ENCODE measurements around the gene SEMA4B. TPM values are rescaled to one million over a fixed set of nuclear protein-coding genes. Genes with fewer than 3 reads are reported as not detected.
A peak's percentile ranks its signal among the peaks of the same experiment; 100 is the strongest.

SEMA4B gene, protein sequence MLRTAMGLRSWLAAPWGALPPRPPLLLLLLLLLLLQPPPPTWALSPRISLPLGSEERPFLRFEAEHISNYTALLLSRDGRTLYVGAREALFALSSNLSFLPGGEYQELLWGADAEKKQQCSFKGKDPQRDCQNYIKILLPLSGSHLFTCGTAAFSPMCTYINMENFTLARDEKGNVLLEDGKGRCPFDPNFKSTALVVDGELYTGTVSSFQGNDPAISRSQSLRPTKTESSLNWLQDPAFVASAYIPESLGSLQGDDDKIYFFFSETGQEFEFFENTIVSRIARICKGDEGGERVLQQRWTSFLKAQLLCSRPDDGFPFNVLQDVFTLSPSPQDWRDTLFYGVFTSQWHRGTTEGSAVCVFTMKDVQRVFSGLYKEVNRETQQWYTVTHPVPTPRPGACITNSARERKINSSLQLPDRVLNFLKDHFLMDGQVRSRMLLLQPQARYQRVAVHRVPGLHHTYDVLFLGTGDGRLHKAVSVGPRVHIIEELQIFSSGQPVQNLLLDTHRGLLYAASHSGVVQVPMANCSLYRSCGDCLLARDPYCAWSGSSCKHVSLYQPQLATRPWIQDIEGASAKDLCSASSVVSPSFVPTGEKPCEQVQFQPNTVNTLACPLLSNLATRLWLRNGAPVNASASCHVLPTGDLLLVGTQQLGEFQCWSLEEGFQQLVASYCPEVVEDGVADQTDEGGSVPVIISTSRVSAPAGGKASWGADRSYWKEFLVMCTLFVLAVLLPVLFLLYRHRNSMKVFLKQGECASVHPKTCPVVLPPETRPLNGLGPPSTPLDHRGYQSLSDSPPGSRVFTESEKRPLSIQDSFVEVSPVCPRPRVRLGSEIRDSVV
- 1 to 10 TPM; 6.9 to 8.8 TPM for total RNA-seq
- 10.1 TPM for polyA plus RNA-seq

- POLR2A ChIA-PET, result interaction anchor here (0.6 to 3.0 kb wide), 7 partner anchors 14 to 753 kb away, joined by 3 to 39 read pairs (median 4); partner anchors contain the start of genes CIB1, GDPGP1 and NGRN
These were observed at the start of gene SEMA4B for GRCh38 chr15:90201130-90201943. SEMA4B (plus strand) TSS chr15:90201330; CDS start chr15:90201579, 249 bp downstream.

GRCh38 chr15:90151989-90152645, 49.0 kb upstream of the SEMA4B start:
- Mint-ChIP-seq H3K27ac (peak overlapping the region in 1 of 8 donors; percentile 12), H3K4me1 (peaks cover 0 to 1% (median 0%) of the 10 kb centered on the region in 3 donors), H3K36me3 (no peaks in the 10 kb centered on the region), H3K4me3 (no peak overlapping the region), H3K27me3 (no peaks in the 10 kb centered on the region), H3K9me3 (no peaks in the 10 kb centered on the region)
- no peaks in the 10 kb centered on the region for H3K9me3 ChIP-seq (ENCODE audit: low read length)
- no peak overlapping the region for H3K27ac ChIP-seq (ENCODE audit: low read depth, low read length)
- no peaks in the 10 kb centered on the region for H3K27me3 ChIP-seq (ENCODE audit: insufficient read depth, low read length, poor library complexity, severe bottlenecking)
- no peaks in the 10 kb centered on the region for H3K4me1 ChIP-seq (ENCODE audit: insufficient read depth, low read length)
- DNase-seq, result no peak
- no peaks in the 10 kb centered on the region for H3K36me3 ChIP-seq (ENCODE audit: insufficient read depth, low read length)
- ChIA-PET CTCF (interaction anchor here (1.3 to 2.3 kb wide), 2 partner anchors 82 to 149 kb away, joined by 4 to 5 read pairs; partner anchors contain the start of genes CIB1 and GDPGP1), POLR2A (interaction anchor here (0.5 kb wide), 1 partner anchor 143 kb away, joined by 3 read pairs; no protein-coding TSS in a partner anchor)
- H3K4me3 ChIP-seq (ENCODE audit: low read length), result no peak overlapping the region

More at GRCh38 chr15:90201130-90201943, at the start of gene SEMA4B:
- no peaks in the 10 kb centered on the region for H3K27me3 Mint-ChIP-seq
- Histone ChIP-seq H3K36me3 (ENCODE audit: insufficient read depth, low read length) (no peaks in the 10 kb centered on the region), H3K4me3 (ENCODE audit: low read length) (peak within 1 kb of the TSS; percentile 74), H3K27me3 (ENCODE audit: insufficient read depth, low read length, poor library complexity, severe bottlenecking) (no peaks in the 10 kb centered on the region), H3K9me3 (ENCODE audit: low read length) (no peaks in the 10 kb centered on the region), H3K27ac (ENCODE audit: low read depth, low read length) (peak within 1 kb of the TSS; percentile 57), H3K4me1 (ENCODE audit: insufficient read depth, low read length) (peaks cover 24% of the 10 kb centered on the region)
- DNase-seq, result peak; percentile 65 to 81 (median 73)
- H3K9me3 Mint-ChIP-seq, result no peaks in the 10 kb centered on the region
- CTCF ChIA-PET, result interaction anchor here (0.8 to 2.2 kb wide), 11 partner anchors 8 to 107 kb away, joined by 3 to 9 read pairs (median 3); partner anchors contain the start of genes CIB1 and GDPGP1
- H3K36me3 Mint-ChIP-seq, result peaks cover 0 to 6% (median 2%) of the 10 kb centered on the region in 3 donors
- H3K4me3 Mint-ChIP-seq, result peak within 1 kb of the TSS; percentile 82 to 96 (median 88)
- H3K27ac Mint-ChIP-seq, result peak within 1 kb of the TSS; percentile 60 to 97 (median 88)
- H3K4me1 Mint-ChIP-seq, result peaks cover 15 to 30% (median 23%) of the 10 kb centered on the region in 3 donors

DNA sequence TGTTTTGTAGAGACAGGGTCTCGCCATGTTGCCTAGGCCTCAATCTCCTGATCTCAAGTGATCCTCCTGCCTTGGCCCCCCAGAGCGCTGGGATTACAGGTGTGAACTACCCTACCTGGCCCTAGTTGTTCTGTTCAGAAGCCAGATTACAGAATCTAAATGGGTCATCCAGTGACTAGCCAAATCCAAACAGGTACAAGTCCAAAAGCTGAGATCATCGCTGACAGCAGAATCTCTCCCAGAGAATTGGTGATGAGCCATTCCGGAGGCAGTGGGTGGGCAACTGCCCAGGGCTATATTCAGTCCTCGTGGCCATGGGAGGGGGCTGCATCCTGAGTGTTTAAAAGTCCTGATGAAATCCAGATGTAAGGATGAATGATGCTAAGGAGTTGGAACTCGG, 47.5 kb upstream of the SEMA4B start:
- CTCF ChIA-PET, result interaction anchor here (2.3 kb wide), 1 partner anchor 148 kb away, joined by 5 read pairs; no protein-coding TSS in a partner anchor
- no peak overlapping the region for H3K4me3 ChIP-seq (ENCODE audit: low read length)
- Mint-ChIP-seq H3K27me3 (no peaks in the 10 kb centered on the region), H3K4me3 (no peak overlapping the region), H3K36me3 (no peaks in the 10 kb centered on the region), H3K27ac (no peak overlapping the region), H3K4me1 (peaks cover 8 to 13% (median 9%) of the 10 kb centered on the region in 3 donors), H3K9me3 (no peaks in the 10 kb centered on the region)
- no peaks in the 10 kb centered on the region for H3K4me1 ChIP-seq (ENCODE audit: insufficient read depth, low read length)
- DNase-seq, result no peak
- no peaks in the 10 kb centered on the region for H3K36me3 ChIP-seq (ENCODE audit: insufficient read depth, low read length)
- H3K27me3 ChIP-seq (ENCODE audit: insufficient read depth, low read length, poor library complexity, severe bottlenecking), result no peaks in the 10 kb centered on the region
- no peak overlapping the region for H3K27ac ChIP-seq (ENCODE audit: low read depth, low read length)
- POLR2A ChIA-PET, result no interaction called here
- no peaks in the 10 kb centered on the region for H3K9me3 ChIP-seq (ENCODE audit: low read length)

DNA sequence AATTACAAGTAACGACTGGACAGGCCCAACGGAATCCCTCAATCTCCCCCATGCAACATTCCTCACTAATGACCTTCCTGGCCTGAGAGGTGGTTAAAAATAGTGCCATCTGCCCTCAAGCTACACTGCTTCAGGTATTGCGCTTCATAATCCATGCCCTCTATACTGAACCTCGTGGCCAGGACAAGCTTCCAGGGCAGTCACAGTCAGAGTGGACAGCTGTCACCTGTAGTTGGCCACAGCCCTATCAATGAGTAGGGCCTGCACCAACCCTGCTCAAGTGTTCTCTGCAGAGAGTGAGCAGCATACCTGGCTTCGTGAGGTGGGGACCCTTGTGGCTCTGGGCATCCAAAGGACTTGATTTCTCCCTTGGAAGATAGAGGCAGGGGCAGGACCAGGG, 46.9 kb upstream of the SEMA4B start:
- H3K27me3 Mint-ChIP-seq, result no peaks in the 10 kb centered on the region
- no peak overlapping the region for H3K4me3 ChIP-seq (ENCODE audit: low read length)
- H3K4me1 ChIP-seq (ENCODE audit: insufficient read depth, low read length), result no peaks in the 10 kb centered on the region
- no peaks in the 10 kb centered on the region for H3K36me3 ChIP-seq (ENCODE audit: insufficient read depth, low read length)
- peaks cover 7 to 13% (median 8%) of the 10 kb centered on the region in 3 donors for H3K4me1 Mint-ChIP-seq
- H3K27ac Mint-ChIP-seq, result peak overlapping the region in 1 of 8 donors; percentile 22
- no peaks in the 10 kb centered on the region for H3K9me3 Mint-ChIP-seq
- ChIA-PET CTCF (no interaction called here), POLR2A (no interaction called here)
- no peak overlapping the region for H3K27ac ChIP-seq (ENCODE audit: low read depth, low read length)
- no peaks in the 10 kb centered on the region for H3K27me3 ChIP-seq (ENCODE audit: insufficient read depth, low read length, poor library complexity, severe bottlenecking)
- H3K4me3 Mint-ChIP-seq, result no peak overlapping the region
- no peaks in the 10 kb centered on the region for H3K36me3 Mint-ChIP-seq
- no peaks in the 10 kb centered on the region for H3K9me3 ChIP-seq (ENCODE audit: low read length)
- DNase-seq, result no peak

GRCh38 chr15:90154861-90155626, 46.1 kb upstream of the SEMA4B start:
- Mint-ChIP-seq H3K36me3 (no peaks in the 10 kb centered on the region), H3K9me3 (no peaks in the 10 kb centered on the region), H3K4me3 (no peak overlapping the region), H3K4me1 (peaks cover 7 to 13% (median 8%) of the 10 kb centered on the region in 3 donors), H3K27ac (no peak overlapping the region), H3K27me3 (no peaks in the 10 kb centered on the region)
- no peaks in the 10 kb centered on the region for H3K36me3 ChIP-seq (ENCODE audit: insufficient read depth, low read length)
- H3K27ac ChIP-seq (ENCODE audit: low read depth, low read length), result no peak overlapping the region
- ChIA-PET CTCF (interaction anchor here (0.6 to 1.5 kb wide), 3 partner anchors 34 to 64 kb away, joined by 3 read pairs; no protein-coding TSS in a partner anchor), POLR2A (no interaction called here)
- no peak for DNase-seq
- no peak overlapping the region for H3K4me3 ChIP-seq (ENCODE audit: low read length)
- no peaks in the 10 kb centered on the region for H3K9me3 ChIP-seq (ENCODE audit: low read length)
- no peaks in the 10 kb centered on the region for H3K27me3 ChIP-seq (ENCODE audit: insufficient read depth, low read length, poor library complexity, severe bottlenecking)
- no peaks in the 10 kb centered on the region for H3K4me1 ChIP-seq (ENCODE audit: insufficient read depth, low read length)

DNA sequence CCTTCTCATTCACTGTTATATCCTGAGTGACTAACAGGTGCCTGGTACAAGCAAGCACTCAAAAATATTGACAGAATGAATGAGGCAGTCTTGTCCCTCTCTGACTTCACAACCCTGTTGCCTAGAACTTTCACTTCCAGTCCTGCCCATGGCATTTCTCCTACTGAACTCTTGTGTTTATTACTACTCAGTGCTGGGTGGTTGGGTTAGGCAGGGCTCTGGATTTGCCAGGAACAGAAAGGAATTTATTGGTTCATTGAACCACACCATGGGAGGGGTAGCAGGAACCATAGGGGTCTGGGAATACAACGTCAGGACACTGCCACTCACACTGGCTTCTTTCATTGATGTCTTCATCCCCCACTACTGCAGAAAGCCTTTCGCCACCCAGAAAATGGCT, 41.9 kb upstream of the SEMA4B start:
- Histone ChIP-seq H3K9me3 (ENCODE audit: low read length) (no peaks in the 10 kb centered on the region), H3K27me3 (ENCODE audit: insufficient read depth, low read length, poor library complexity, severe bottlenecking) (no peaks in the 10 kb centered on the region), H3K27ac (ENCODE audit: low read depth, low read length) (no peak overlapping the region), H3K36me3 (ENCODE audit: insufficient read depth, low read length) (no peaks in the 10 kb centered on the region), H3K4me3 (ENCODE audit: low read length) (no peak overlapping the region), H3K4me1 (ENCODE audit: insufficient read depth, low read length) (no peaks in the 10 kb centered on the region)
- Mint-ChIP-seq H3K27ac (peak overlapping the region in 1 of 8 donors; percentile 6), H3K36me3 (no peaks in the 10 kb centered on the region), H3K9me3 (no peaks in the 10 kb centered on the region), H3K27me3 (peaks cover 4 to 12% of the 10 kb centered on the region in 2 donors), H3K4me1 (peaks cover 7 to 13% (median 8%) of the 10 kb centered on the region in 3 donors), H3K4me3 (no peak overlapping the region)
- ChIA-PET POLR2A (interaction anchor here (0.8 kb wide), 1 partner anchor 74 kb away, joined by 5 read pairs; the partner anchor contains the start of gene CIB1), CTCF (interaction anchor here (0.8 to 1.2 kb wide), 3 partner anchors 62 to 128 kb away, joined by 3 to 6 read pairs (median 3); no protein-coding TSS in a partner anchor)
- no peak for DNase-seq
